Measurements from ENCODE around the gene IL18BP. TPM values are rescaled to one million over a fixed set of nuclear protein-coding genes. Genes with fewer than 3 reads are reported as not detected.

IL18BP gene
- total and polyA plus RNA-seq, 2 donors (not counting 1 experiment from before 2014, with no cell fraction given), result 25.9 to 37.3 TPM

- peaks cover 9% of the 10 kb centered on the region for H3K79me2 ChIP-seq (ENCODE audit: control insufficient read depth, insufficient read depth, low read length)
- Mint-ChIP-seq H3K9me3 (ENCODE audit: insufficient read depth) (no peaks in the 10 kb centered on the region), H3K27me3 (no peaks in the 10 kb centered on the region), H3K27ac (peak overlapping the region; percentile 46), H3K4me3 (no peak overlapping the region), H3K4me1 (peaks cover 50% of the 10 kb centered on the region)
- H3K27me3 ChIP-seq (replicated peaks in 1 of 4; ENCODE audit: control extremely low read depth in 1 of 4, control insufficient read depth in 3 of 4, insufficient read depth in 4 of 4, low read length in 3 of 4), result no peaks in the 10 kb centered on the region
- 56% methylated on average over 2 of the region's 3 CpGs for WGBS (ENCODE audit: insufficient coverage)
- peaks cover 0 to 3% of the 10 kb centered on the region in 2 experiments for H3K36me3 ChIP-seq (replicated peaks in 1 of 2; ENCODE audit: control extremely low read depth in 1 of 2, control insufficient read depth in 1 of 2, extremely low read depth in 1 of 2, insufficient read depth in 2 of 2, low read length in 1 of 2)
- H3K4me1 ChIP-seq (ENCODE audit: control insufficient read depth in 2 of 2, insufficient read depth in 2 of 2, low read length in 2 of 2), result peaks cover 36 to 61% of the 10 kb centered on the region in 2 donors
- intact Hi-C loops (cut with micrococcal nuclease), result loop anchor here (5.0 kb wide), 2 partner anchors 50 to 60 kb away; no protein-coding TSS in a partner anchor
- TF ChIP-seq CTCF (IDR thresholded peaks at IDR 0.05) (no peak), EZH2 (IDR thresholded peaks at IDR 0.05; ENCODE audit: borderline replicate concordance, insufficient read depth, low read depth, low read length, poor library complexity, severe bottlenecking) (no peak)
- no peak overlapping the region for H3K4me3 ChIP-seq (ENCODE audit: control extremely low read depth in 1 of 5, extremely low read depth in 1 of 5, insufficient read depth in 1 of 5, low read depth in 2 of 5, low read length in 4 of 5)
- no peaks in the 10 kb centered on the region for H4K20me1 ChIP-seq (ENCODE audit: control insufficient read depth, insufficient read depth, low read length, poor library complexity, severe bottlenecking)
- ChIA-PET POLR2A (no interaction called here), CTCF (interaction anchor here (1.3 to 5.5 kb wide), 3 partner anchors 9 to 33 kb away, joined by 4 to 29 read pairs (median 6); no protein-coding TSS in a partner anchor)
- H2AFZ ChIP-seq (ENCODE audit: insufficient read depth, low read depth, low read length, poor library complexity, severe bottlenecking), result no peak overlapping the region
- H3K9me3 ChIP-seq (ENCODE audit: control extremely low read depth in 1 of 3, control insufficient read depth in 2 of 3, insufficient read depth in 1 of 3, low read length in 2 of 3), result peaks cover 0 to 5% (median 0%) of the 10 kb centered on the region in 3 donors
- H3K27ac ChIP-seq (ENCODE audit: low read length in 2 of 2), result peak overlapping the region in 1 of 2 donors; percentile 22
- no peak overlapping the region for H3K9ac ChIP-seq (ENCODE audit: low read length)
- ATAC-seq (ENCODE audit: low read depth) (no peak), DNase-seq (no peak)
- H3K4me2 ChIP-seq (replicated peaks; ENCODE audit: low read depth, low read length, poor library complexity, severe bottlenecking), result peak overlapping the region; percentile 24
Observed at GRCh38 chr11:71992136-71992730, 6.5 kb upstream of the IL18BP start.

GRCh38 chr11:71994786-71995185 is 3.9 kb upstream of the IL18BP start:
- TF ChIP-seq CTCF (IDR thresholded peaks at IDR 0.05) (no peak), EZH2 (IDR thresholded peaks at IDR 0.05; ENCODE audit: borderline replicate concordance, insufficient read depth, low read depth, low read length, poor library complexity, severe bottlenecking) (no peak)
- Histone ChIP-seq H4K20me1 (ENCODE audit: control insufficient read depth, insufficient read depth, low read length, poor library complexity, severe bottlenecking) (no peaks in the 10 kb centered on the region), H3K4me2 (replicated peaks; ENCODE audit: low read depth, low read length, poor library complexity, severe bottlenecking) (no peak overlapping the region), H3K79me2 (ENCODE audit: control insufficient read depth, insufficient read depth, low read length) (peaks cover 10% of the 10 kb centered on the region), H3K4me3 (ENCODE audit: control extremely low read depth in 1 of 5, extremely low read depth in 1 of 5, insufficient read depth in 1 of 5, low read depth in 2 of 5, low read length in 4 of 5) (no peak overlapping the region), H3K9ac (ENCODE audit: low read length) (no peak overlapping the region), H3K9me3 (ENCODE audit: control extremely low read depth in 1 of 3, control insufficient read depth in 2 of 3, insufficient read depth in 1 of 3, low read length in 2 of 3) (peaks cover 0 to 5% (median 0%) of the 10 kb centered on the region in 3 donors), H2AFZ (ENCODE audit: insufficient read depth, low read depth, low read length, poor library complexity, severe bottlenecking) (no peak overlapping the region), H3K27ac (ENCODE audit: low read length in 2 of 2) (no peak overlapping the region), H3K4me1 (ENCODE audit: control insufficient read depth in 2 of 2, insufficient read depth in 2 of 2, low read length in 2 of 2) (peaks cover 54 to 83% of the 10 kb centered on the region in 2 donors), H3K27me3 (replicated peaks in 1 of 4; ENCODE audit: control extremely low read depth in 1 of 4, control insufficient read depth in 3 of 4, insufficient read depth in 4 of 4, low read length in 3 of 4) (no peaks in the 10 kb centered on the region), H3K36me3 (replicated peaks in 1 of 2; ENCODE audit: control extremely low read depth in 1 of 2, control insufficient read depth in 1 of 2, extremely low read depth in 1 of 2, insufficient read depth in 2 of 2, low read length in 1 of 2) (no peaks in the 10 kb centered on the region)
- no peaks in the 10 kb centered on the region for H3K27me3 Mint-ChIP-seq
- H3K27ac Mint-ChIP-seq, result peak overlapping the region; percentile 37
- H3K4me3 Mint-ChIP-seq, result no peak overlapping the region
- ChIA-PET CTCF (interaction anchor here (0.6 to 1.9 kb wide), 3 partner anchors 9 to 59 kb away, joined by 3 to 13 read pairs (median 3); no protein-coding TSS in a partner anchor), POLR2A (no interaction called here)
- intact Hi-C loops (cut with micrococcal nuclease), result loop anchor here (5.0 kb wide), 2 partner anchors 48 to 62 kb away; no protein-coding TSS in a partner anchor
- no peaks in the 10 kb centered on the region for H3K9me3 Mint-ChIP-seq (ENCODE audit: insufficient read depth)
- 100% methylated on average over 3 of the region's 3 CpGs for WGBS (ENCODE audit: insufficient coverage)
- DNase-seq (no peak), ATAC-seq (ENCODE audit: low read depth) (no peak)
- H3K4me1 Mint-ChIP-seq, result peaks cover 69% of the 10 kb centered on the region

All from B cell (primary cell).